A549 (cell line): Measurements from ENCODE around the gene MAL.

ENCODE experiments used
- CHD2 ChIP-seq: fragments of 150-350 bp; IDR thresholded peaks from 2 replicates; pipeline ENCODE4 v1.6.1; 2014; ENCODE audit warnings: low read length; ENCODE audit not compliant: partially characterized antibody
- CTCF ChIP-seq: fragments of >200 bp; sonication (Bioruptor Twin); formaldehyde crosslinking; IDR thresholded peaks from 3 replicates; pipeline ENCODE4 v1.5.1; 2016
- ELK1 ChIP-seq: fragments of 150-350 bp; IDR thresholded peaks from 2 replicates; pipeline ENCODE4 v1.6.1; 2014; ENCODE audit warnings: low read depth, mild to moderate bottlenecking, low read length
- GATA3 ChIP-seq: IDR thresholded peaks from 2 replicates; pipeline ENCODE4 v1.6.1; 2012; ENCODE audit warnings: borderline replicate concordance
- HDAC2 ChIP-seq: fragments of 200-600 bp; sonication (generic); IDR thresholded peaks from 2 replicates; pipeline ENCODE4 v1.6.1; 2016
- JUN ChIP-seq, 2 experiments: fragments of >200 bp; sonication (Bioruptor Twin); formaldehyde crosslinking; IDR thresholded peaks; 2 replicates in 1 of 2; 3 replicates in 1 of 2; pipeline ENCODE4 v1.6.1; 2016 to 2017
- KDM5A ChIP-seq: fragments of 200-600 bp; sonication (generic); IDR thresholded peaks from 2 replicates; pipeline ENCODE4 v1.6.1; 2016; ENCODE audit warnings: antibody characterized with exemption, mild to moderate bottlenecking
- MAX ChIP-seq: IDR thresholded peaks from 2 replicates; pipeline ENCODE4 v1.6.1; 2012
- NR3C1 ChIP-seq: fragments of >200 bp; sonication (Bioruptor Twin); formaldehyde crosslinking; IDR thresholded peaks from 3 replicates; pipeline ENCODE4 v1.6.1; 2017
- POLR2A ChIP-seq: IDR thresholded peaks from 2 replicates; pipeline ENCODE4 v1.6.1; 2012; ENCODE audit warnings: mild to moderate bottlenecking, low read length
- RAD21 ChIP-seq, 2 experiments: fragments of >200 bp in 1 of 2; sonication (Bioruptor Twin) in 1 of 2; formaldehyde crosslinking in 1 of 2; IDR thresholded peaks in 1 of 2; conservative IDR thresholded peaks in 1 of 2; 2 replicates in 1 of 2; 3 replicates in 1 of 2; pipeline ENCODE4 v1.6.1; 2012 to 2018; ENCODE audit warnings: inconsistent platforms in 1 of 2
- RFX5 ChIP-seq: fragments of 450-650 bp; IDR thresholded peaks from 2 replicates; pipeline ENCODE4 v1.7.1; 2014; ENCODE audit warnings: antibody characterized with exemption, mild to moderate bottlenecking, moderate library complexity

- TF ChIP-seq HDAC2 = no peak
- TF ChIP-seq RAD21 (conservative IDR thresholded peaks at IDR 0.05 in 1 of 2, IDR thresholded peaks at IDR 0.05 in 1 of 2) = no peak
- no peak for TF ChIP-seq JUN (IDR thresholded peaks at IDR 0.05)
- TF ChIP-seq CTCF = no peak
- no peak for TF ChIP-seq NR3C1
- TF ChIP-seq POLR2A = no peak
- TF ChIP-seq MAX = no peak
- no peak for TF ChIP-seq ELK1
- TF ChIP-seq GATA3 = no peak
- TF ChIP-seq CHD2 = no peak
- no peak for TF ChIP-seq KDM5A
- no peak for TF ChIP-seq RFX5
These were observed 32.2 kb downstream of the MAL start for GRCh38 chr2:95057535-95058370.
